ENCODE data around the gene PRKCA.
A peak's percentile ranks its signal among the peaks of the same experiment; 100 is the strongest.
"Not testable (repeated sequence)": the region's sequence is repeated elsewhere in the genome, so short reads cannot be mapped to it uniquely, and the experiment has no call there.

Gene PRKCA

GRCh38 chr17:66292353-66292752 lies 10.1 kb upstream of the PRKCA start:
- DNase-seq: no peak

DNA sequence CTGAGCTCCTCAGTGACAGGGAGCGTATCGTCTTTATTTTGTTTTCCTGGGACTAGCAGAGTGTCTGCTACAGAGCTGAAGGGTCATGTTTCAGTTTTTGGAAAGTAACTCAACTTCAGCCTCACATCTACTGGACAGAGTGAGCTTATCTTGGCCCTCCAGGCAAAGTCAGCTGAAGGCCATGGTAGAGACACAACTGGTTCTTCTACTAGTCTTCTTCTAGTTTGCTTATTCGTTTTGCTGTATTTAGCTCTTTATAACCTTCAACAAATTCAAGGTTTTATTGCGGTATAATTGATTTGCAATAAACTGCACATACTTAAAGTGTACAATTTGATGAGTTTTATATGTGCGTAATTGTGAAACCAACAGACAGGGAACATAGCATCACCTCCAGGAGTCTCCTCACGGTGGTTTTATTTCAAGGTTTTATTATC lies 6.1 kb upstream of the PRKCA start:
- no peak for DNase-seq

- DNase-seq: not testable (repeated sequence)
These were observed 5.0 kb upstream of the PRKCA start for GRCh38 chr17:66297443-66297842.

DNA sequence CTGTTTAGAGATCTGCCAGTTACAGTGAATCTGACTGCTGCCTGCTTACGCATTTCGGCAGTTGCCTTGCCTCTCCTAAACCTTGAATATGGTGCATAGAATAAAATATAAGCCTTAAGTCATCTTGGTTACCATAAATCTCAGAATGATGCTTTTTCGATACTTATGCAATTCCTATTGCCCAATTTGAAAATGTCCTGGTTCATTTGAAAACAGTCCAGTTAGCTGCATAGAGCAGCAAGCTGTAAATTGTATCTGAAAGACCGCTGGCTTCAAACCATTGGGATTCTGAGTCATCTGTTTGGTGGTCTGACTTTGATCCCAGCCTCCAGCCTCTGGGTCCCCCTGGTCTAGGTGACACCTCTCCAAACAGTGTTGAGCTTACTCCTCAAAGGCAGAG lies 2.7 kb upstream of the PRKCA start:
- no peak for DNase-seq

- DNase-seq: no peak
These were observed 1.5 kb upstream of the PRKCA start for GRCh38 chr17:66300956-66301355.

DNA sequence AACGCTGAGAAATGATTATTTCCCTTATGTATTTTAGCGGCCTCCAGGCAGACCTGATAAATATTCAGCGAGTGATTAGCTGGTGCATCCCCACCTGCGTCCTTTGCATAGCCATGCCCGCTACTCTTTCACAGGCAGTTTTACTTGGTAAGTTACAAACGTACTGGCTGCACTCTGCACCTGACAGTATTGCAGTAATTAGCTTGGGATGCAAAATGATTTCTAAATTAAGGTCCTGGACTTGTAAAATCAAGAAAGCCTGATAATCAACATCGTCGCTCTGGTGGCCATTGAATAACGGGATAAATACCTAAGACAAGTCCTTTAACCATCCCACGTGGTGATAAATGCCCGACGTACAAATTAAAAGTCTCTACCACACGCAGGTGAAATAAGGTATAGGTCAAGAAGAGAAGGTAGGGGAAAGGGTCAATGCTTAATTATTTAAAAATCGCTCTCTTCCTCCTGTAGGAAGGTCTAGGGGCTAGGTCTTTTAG lies 998 bp upstream of the PRKCA start:
- no peak for DNase-seq

- peak; percentile 26 for DNase-seq
These were observed 581 bp downstream of the PRKCA start for GRCh38 chr17:66302761-66303626.

- no peak for DNase-seq
These were observed 2.1 kb downstream of the PRKCA start for GRCh38 chr17:66304304-66305174.

DNA sequence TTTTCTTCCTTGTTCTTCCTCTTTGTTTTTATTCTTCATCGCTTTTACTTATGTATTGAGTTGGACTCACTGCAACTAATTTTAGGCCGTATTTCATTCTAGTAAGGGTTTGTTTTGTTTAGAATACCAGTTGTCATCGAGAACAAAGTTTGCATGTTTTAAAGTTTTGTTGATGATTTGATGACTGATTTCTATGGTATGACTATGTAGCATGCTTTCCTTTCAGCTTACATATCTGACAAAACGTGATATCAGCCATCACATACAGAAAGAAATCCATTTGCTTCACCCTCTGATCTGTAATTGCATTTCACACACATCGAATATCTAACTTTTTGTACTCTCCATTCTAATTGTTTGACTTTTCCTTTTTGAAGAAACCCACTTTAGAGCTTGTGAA lies 4.0 kb downstream of the PRKCA start:
- no peak for DNase-seq

- no peak for DNase-seq
These were observed 4.8 kb downstream of the PRKCA start for GRCh38 chr17:66307257-66307656.

DNA sequence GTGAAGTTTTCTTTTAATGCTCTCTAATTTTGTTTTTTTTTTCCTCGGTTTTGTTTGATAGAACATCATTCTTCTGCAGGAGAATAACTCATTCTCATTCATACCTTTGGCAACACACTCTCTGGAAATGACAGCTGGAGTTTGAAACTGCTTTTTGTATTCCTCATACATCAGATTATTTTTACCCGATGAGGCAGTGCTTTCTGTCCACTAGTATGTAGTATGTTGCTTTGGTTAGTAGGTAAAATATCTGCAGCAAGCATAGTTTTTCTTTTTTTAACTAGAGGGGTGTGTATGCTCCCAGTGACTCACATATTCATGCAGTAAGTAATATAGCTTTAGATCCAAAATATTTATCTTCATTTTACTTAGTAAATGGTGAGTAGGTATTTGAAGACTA lies 6.4 kb downstream of the PRKCA start:
- DNase-seq: no peak

GRCh38 chr17:66309793-66310192 lies 7.4 kb downstream of the PRKCA start:
- DNase-seq: no peak

- no peak for DNase-seq
These were observed 8.2 kb downstream of the PRKCA start for GRCh38 chr17:66310528-66311148.

GRCh38 chr17:66312912-66313311 lies 10.5 kb downstream of the PRKCA start:
- DNase-seq: no peak

- DNase-seq: no peak
These were observed 10.9 kb downstream of the PRKCA start for GRCh38 chr17:66313325-66313724.

DNA sequence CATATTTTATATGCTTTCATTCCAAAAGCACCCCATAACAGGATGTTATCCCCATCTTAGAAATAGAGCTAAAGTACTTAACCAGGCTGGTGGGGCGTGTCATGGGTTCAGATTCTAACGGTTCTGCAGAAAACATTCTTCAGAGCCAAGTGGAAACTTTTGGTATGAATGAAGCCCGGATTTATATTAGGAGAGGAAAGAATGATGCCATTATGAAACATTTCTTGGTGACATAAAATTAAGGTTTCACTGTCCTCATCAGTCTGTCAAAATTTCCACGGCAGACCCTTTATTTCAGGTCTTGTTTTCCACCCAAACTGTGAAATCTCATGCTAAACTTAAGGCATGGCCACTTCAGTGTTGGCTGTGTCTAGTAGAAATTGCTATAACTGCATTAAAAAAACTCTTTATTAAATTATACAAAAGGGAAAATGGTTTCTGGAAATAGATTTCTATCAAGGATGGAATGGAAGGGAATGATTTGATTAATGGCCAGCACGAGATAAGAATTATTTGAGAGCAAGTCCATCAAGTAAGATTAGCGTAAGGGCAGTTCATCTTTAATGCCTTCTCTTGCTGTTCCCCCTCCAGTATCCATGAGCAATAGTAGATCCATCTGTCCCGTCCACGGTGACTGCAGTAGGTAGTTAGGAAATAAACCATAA lies 11.7 kb downstream of the PRKCA start:
- DNase-seq: no peak

GRCh38 chr17:66317629-66318028 lies 15.2 kb downstream of the PRKCA start:
- no peak for DNase-seq

DNA sequence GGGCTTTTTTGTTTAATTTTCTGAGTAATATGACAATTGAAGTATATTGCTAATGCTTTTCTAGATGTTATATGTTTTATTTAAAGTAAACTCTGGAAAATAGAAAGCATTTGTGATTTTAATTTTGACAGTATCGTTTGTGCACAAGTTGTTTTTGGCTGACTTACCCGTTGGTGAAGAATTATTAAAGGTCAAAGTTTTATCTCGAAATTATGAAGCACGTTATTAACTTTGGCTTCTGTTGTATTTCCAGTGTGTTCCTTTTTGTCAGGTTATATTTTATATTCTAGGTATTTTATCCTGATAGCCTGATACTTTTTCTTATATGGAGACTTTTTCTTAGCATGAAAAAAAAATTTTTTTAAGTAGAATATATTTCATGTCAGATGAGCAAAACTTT lies 16.8 kb downstream of the PRKCA start:
- no peak for DNase-seq

- DNase-seq: no peak
These were observed 20.4 kb downstream of the PRKCA start for GRCh38 chr17:66322764-66323163.

GRCh38 chr17:66324381-66325004 lies 22.1 kb downstream of the PRKCA start:
- not testable (repeated sequence) for DNase-seq

DNA sequence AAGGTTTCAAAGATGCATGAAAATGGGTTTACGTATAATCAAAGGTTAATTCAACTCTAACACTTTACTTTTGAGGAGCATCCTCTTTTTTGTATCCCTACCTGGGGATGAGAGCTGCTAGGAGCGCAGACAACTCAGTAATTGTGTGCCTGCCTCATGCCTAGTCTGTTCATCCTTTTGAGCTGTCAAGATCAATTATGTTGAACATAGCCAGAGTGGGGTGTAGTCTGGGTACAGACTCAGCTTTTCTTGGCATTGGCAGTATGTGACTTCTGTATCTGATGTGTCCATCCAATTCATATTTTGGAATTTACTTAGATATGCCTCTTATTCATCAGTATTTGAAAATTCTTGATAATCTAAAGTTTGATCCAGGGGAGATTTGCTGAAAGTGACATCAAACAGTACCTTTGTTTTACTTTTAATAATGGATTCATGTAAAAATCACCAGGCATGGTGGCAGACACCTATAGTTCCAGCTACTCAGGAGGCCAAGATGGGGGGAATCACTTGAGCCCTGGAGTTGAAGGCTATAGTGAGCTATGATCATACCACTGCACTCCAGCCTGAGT lies 24.1 kb downstream of the PRKCA start:
- no peak for DNase-seq

GRCh38 chr17:66330646-66331037 lies 28.2 kb downstream of the PRKCA start:
- DNase-seq: no peak
